Type B pancreatic cell (in vitro differentiated cells): ENCODE measurements around the gene CLASP1. TPM values are rescaled to one million over a fixed set of nuclear protein-coding genes. Genes with fewer than 3 reads are reported as not detected.
"Not testable (repeated sequence)": the region's sequence is repeated elsewhere in the genome, so short reads cannot be mapped to it uniquely, and the experiment has no call there.

ENCODE experiments used
- DNase-seq: peaks from one replicate; pipeline ENCODE4 v3.0.0; 2021; ENCODE audit warnings: mixed read lengths; ENCODE audit not compliant: unreplicated experiment; ENCODE audit errors: extremely low spot score
- H3K27ac Mint-ChIP-seq: 2 replicates; pipeline ENCODE4 v1.8.0; 2021; ENCODE audit warnings: mild to moderate bottlenecking, mixed read lengths
- H3K27me3 Mint-ChIP-seq: 2 replicates; pipeline ENCODE4 v1.8.0; 2021; ENCODE audit warnings: mixed read lengths
- H3K36me3 Mint-ChIP-seq: 2 replicates; pipeline ENCODE4 v1.8.0; 2021; ENCODE audit warnings: mixed read lengths
- H3K4me1 Mint-ChIP-seq: one replicate; pipeline ENCODE4 v1.8.0; 2021; ENCODE audit warnings: mixed read lengths; ENCODE audit not compliant: unreplicated experiment
- H3K4me3 Mint-ChIP-seq: 2 replicates; pipeline ENCODE4 v1.8.0; 2021; ENCODE audit warnings: mild to moderate bottlenecking, mixed read lengths
- H3K9me3 Mint-ChIP-seq: 2 replicates; pipeline ENCODE4 v1.8.0; 2021; ENCODE audit warnings: mixed read lengths
- total RNA-seq: library from RNA; stranded (reverse); gene quantifications from 2 replicates; pipeline ENCODE4 v1.2.1, GENCODE V29; 2021; ENCODE audit warnings: low replicate concordance
- TF ChIP-seq, protein P1 (sequence below): fragments of 200-600 bp; sonication (generic); conservative IDR thresholded peaks from 2 replicates; pipeline ENCODE4 v1.5.0; 2021; ENCODE audit warnings: antibody characterized with exemption, mild to moderate bottlenecking

Gene CLASP1
- total RNA-seq, 1 donor from 2014 or later: 74.6 TPM

DNA sequence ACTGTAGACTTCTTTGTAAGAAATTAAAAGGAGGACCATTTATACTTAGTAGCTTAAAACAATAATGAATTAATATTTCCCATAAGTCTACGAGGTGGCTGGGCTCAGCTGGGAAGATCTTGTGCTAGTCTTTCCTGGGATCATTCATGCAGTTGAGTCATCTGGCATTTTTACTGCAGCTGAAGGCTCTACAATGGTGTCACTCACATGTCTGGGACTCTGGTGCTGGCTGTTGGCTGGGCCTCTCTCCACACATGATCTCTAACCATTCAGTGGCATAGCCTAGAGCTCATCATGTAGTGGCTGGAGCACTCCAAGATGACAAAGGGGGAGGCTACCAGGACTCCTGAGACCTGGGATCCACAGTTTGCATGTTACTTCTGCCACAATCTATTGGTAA lies 35.5 kb downstream of the CLASP1 start:
- TF ChIP-seq, protein P1, sequence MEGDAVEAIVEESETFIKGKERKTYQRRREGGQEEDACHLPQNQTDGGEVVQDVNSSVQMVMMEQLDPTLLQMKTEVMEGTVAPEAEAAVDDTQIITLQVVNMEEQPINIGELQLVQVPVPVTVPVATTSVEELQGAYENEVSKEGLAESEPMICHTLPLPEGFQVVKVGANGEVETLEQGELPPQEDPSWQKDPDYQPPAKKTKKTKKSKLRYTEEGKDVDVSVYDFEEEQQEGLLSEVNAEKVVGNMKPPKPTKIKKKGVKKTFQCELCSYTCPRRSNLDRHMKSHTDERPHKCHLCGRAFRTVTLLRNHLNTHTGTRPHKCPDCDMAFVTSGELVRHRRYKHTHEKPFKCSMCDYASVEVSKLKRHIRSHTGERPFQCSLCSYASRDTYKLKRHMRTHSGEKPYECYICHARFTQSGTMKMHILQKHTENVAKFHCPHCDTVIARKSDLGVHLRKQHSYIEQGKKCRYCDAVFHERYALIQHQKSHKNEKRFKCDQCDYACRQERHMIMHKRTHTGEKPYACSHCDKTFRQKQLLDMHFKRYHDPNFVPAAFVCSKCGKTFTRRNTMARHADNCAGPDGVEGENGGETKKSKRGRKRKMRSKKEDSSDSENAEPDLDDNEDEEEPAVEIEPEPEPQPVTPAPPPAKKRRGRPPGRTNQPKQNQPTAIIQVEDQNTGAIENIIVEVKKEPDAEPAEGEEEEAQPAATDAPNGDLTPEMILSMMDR: no peak
- Mint-ChIP-seq H3K36me3 (peaks cover 15% of the 10 kb centered on the region), H3K27me3 (no peaks in the 10 kb centered on the region), H3K27ac (no peak overlapping the region), H3K4me1 (peaks cover 4% of the 10 kb centered on the region), H3K4me3 (no peak overlapping the region), H3K9me3 (no peaks in the 10 kb centered on the region)
- no peak for DNase-seq

DNA sequence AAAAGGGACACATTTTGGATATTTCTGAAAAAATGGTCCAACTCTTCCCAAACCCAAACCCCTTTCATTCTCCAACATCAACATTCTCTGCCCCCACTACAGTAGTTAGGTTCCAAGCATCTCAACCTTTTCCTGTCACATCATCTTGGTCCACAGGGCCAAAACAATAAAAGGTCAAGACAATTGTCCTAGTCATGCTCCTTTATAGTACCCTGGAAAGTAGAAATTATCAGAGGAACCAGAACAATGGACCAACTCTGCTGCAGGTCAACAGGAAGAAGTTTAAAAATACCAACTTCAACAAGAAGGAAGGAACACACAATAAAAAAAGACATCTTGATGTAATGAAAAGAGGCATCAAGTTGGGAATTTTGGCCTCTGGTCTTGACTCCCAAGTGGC lies 36.1 kb downstream of the CLASP1 start:
- no peaks in the 10 kb centered on the region for H3K9me3 Mint-ChIP-seq
- no peaks in the 10 kb centered on the region for H3K27me3 Mint-ChIP-seq
- H3K27ac Mint-ChIP-seq: no peak overlapping the region
- H3K36me3 Mint-ChIP-seq: peaks cover 15% of the 10 kb centered on the region
- TF ChIP-seq, protein P1: no peak
- no peak for DNase-seq
- H3K4me3 Mint-ChIP-seq: no peak overlapping the region
- peaks cover 4% of the 10 kb centered on the region for H3K4me1 Mint-ChIP-seq

DNA sequence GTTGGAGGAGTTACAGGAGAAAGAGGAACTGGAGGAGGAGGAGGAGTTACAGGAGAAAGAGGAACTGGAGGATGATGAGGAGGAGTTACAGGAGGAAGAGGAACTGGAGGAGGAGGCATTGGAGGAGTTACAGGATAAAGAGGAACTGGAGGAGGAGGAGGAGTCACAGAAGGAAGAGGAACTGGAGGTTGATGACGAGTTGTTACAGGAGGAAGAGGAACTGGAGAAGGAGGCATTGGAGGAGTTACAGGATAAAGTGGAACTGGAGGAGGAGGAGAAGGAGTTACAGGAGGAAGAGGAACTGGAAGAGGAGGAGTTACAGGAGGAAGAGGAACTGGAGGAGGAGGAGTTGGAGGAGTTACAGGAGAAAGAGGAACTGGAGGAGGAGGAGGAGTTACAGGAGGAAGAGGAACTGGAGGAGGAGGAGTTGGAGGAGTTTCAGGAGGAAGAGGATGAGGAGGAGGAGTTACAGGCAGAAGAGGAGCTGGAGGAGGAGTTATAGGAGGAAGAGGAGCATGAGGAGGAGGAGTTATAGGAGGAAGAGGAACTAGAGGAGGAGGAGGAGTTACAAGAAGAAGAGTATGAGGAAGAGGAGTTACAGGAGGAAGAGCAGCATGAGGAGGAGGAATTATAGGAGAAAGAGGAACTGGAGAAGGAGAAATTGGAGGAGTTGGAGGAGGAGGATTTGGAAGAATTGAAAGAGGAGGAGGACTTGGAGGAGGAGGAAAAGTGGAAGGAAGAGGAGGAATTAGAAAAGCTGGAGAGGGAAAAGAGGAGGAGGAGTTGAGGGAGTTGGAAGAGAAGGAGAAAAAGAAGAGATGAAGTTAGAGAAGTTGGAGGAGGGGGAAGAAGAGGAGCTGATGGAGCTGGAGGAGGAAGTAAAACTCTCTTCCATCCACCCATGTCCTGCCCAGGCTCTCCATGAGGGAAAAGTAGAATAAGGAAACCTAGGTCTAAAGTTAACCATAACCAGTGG lies 37.2 kb downstream of the CLASP1 start:
- no peak for DNase-seq
- Mint-ChIP-seq H3K36me3 (peaks cover 18% of the 10 kb centered on the region), H3K27ac (no peak overlapping the region), H3K9me3 (no peaks in the 10 kb centered on the region), H3K4me3 (no peak overlapping the region), H3K27me3 (no peaks in the 10 kb centered on the region), H3K4me1 (peaks cover 4% of the 10 kb centered on the region)
- TF ChIP-seq, protein P1: no peak

DNA sequence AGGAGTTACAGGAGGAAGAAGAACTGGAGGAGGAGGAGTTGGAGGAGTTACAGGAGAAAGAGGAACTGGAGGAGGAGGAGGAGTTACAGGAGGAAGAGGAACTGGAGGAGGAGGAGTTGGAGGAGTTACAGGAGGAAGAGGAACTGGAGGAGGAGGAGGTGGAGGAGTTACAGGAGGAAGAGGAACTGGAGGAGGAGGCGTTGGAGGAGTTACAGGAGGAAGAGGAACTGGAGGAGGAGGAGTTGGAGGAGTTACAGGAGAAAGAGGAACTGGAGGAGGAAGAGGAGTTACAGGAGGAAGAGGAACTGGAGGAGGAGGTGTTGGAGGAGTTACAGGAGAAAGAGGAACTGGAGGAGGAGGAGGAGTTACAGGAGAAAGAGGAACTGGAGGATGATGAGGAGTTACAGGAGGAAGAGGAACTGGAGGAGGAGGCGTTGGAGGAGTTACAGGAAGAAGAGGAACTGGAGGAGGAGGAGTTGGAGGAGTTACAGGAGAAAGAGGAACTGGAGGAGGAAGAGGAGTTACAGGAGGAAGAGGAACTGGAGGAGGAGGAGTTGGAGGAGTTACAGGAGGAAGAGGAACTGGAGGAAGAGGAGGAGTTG lies 38.1 kb downstream of the CLASP1 start:
- DNase-seq, H3K4me1 Mint-ChIP-seq, H3K27me3 Mint-ChIP-seq, H3K4me3 Mint-ChIP-seq, H3K27ac Mint-ChIP-seq, H3K9me3 Mint-ChIP-seq: not testable (repeated sequence)
- H3K36me3 Mint-ChIP-seq: peaks cover 18% of the 10 kb centered on the region

DNA sequence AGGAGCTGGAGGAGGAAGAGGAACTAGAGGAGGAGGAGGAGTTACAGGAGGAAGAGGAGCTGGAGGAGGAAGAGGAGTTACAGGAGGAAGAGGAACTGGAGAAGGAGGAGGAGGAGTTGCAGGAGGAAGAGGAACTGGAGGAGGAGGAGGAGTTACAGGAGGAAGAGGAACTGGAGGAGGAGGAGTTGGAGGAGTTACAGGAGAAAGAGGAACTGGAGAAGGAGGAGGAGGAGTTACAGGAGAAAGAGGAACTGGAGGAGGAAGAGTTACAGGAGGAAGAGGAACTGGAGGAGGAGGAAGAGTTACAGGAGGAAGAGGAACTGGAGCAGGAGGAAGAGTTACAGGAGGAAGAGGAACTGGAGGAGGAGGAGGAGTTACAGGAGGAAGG lies 38.8 kb downstream of the CLASP1 start:
- H3K9me3 Mint-ChIP-seq, H3K4me1 Mint-ChIP-seq: not testable (repeated sequence)

DNA sequence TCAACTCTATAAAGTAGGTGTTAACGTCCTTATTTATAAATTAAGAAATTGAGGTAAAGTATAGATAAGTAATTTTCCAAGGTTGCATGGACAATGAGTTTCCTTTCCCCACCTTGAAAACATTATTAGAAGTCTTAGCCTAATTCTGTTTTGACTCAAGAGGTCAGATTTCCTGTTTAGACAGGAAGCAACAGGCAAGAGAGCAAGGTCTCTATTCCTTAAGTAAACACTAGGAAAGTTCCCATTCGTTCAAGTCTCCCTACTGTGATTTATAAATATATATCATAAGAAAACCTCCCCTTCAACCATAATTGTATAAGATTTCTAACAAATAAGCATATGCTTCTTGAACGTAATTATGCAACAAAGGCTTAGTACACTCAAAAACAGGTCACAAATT lies 40.3 kb downstream of the CLASP1 start:
- Mint-ChIP-seq H3K4me1 (no peaks in the 10 kb centered on the region), H3K27me3 (no peaks in the 10 kb centered on the region), H3K27ac (no peak overlapping the region), H3K4me3 (no peak overlapping the region), H3K9me3 (no peaks in the 10 kb centered on the region), H3K36me3 (peaks cover 20% of the 10 kb centered on the region)
- no peak for DNase-seq
- TF ChIP-seq, protein P1: no peak

More for the DNA sequence above, 38.8 kb downstream of the CLASP1 start:
- not testable (repeated sequence) for DNase-seq, H3K27ac Mint-ChIP-seq, H3K4me3 Mint-ChIP-seq, H3K27me3 Mint-ChIP-seq
- peaks cover 19% of the 10 kb centered on the region for H3K36me3 Mint-ChIP-seq
